SJCRH30 (cell line): Measurements from ENCODE around the gene SLC9A9. TPM values are rescaled to one million over a fixed set of nuclear protein-coding genes. Genes with fewer than 3 reads are reported as not detected.

Source experiments
- DNase-seq, 2 experiments: peaks; one replicate each; pipeline ENCODE4 v3.0.0-alpha.2; 2015 to 2020
- H3K27ac ChIP-seq: fragments of 250-450 bp; sonication (Bioruptor Pico); 2 replicates; pipeline ENCODE4 v1.5.1; 2020; ENCODE audit warnings: mild to moderate bottlenecking, moderate library complexity
- H3K27me3 ChIP-seq: fragments of 250-450 bp; sonication (Bioruptor Pico); 2 replicates; pipeline ENCODE4 v1.5.1; 2020; ENCODE audit warnings: mild to moderate bottlenecking, moderate library complexity
- H3K36me3 ChIP-seq: fragments of 250-450 bp; sonication (Bioruptor Pico); 2 replicates; pipeline ENCODE4 v1.5.1; 2020; ENCODE audit warnings: mild to moderate bottlenecking, moderate library complexity
- H3K4me1 ChIP-seq: fragments of 250-450 bp; sonication (Bioruptor Pico); 2 replicates; pipeline ENCODE4 v1.5.1; 2020; ENCODE audit warnings: mild to moderate bottlenecking, moderate library complexity
- H3K4me3 ChIP-seq: fragments of 250-450 bp; sonication (Bioruptor Pico); 2 replicates; pipeline ENCODE4 v1.5.1; 2020; ENCODE audit warnings: mild to moderate bottlenecking, moderate library complexity
- H3K9me3 ChIP-seq: fragments of 250-450 bp; sonication (Bioruptor Pico); replicated peaks from 2 replicates; pipeline ENCODE4 v1.5.1; 2020; ENCODE audit warnings: mild to moderate bottlenecking, moderate library complexity
- total RNA-seq: library from RNA; depleted of rRNA; stranded (reverse); fragments of >200 nt; shearing (Covaris generic); gene quantifications from 2 replicates; pipeline ENCODE4 v1.2.3, GENCODE V29; 2014

Gene SLC9A9
- total RNA-seq, 1 experiment from 2014 or later: 1.4 TPM

DNA sequence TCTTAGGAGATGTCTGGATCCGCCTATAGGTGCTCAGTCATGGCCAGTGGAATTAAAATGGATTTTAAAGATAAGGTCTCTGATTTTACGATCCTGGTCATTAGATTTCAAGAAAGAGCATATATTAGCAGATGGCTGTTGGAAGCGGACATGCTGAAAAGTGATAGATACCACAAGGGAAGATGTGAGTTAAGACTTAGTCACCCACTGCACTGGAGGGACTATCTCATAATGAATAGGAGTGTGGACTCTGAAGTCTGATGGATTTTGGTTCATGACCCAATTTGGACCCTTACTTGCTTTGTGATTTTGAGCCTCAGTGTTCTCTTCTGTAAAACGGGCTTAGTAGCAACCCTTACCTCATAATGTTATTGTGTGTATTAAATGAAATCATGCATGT lies 514.0 kb downstream of the SLC9A9 start:
- H3K27ac ChIP-seq: no peak overlapping the region
- no peaks in the 10 kb centered on the region for H3K9me3 ChIP-seq
- H3K36me3 ChIP-seq: no peaks in the 10 kb centered on the region
- no peak overlapping the region for H3K4me3 ChIP-seq
- no peak for DNase-seq
- H3K4me1 ChIP-seq: no peaks in the 10 kb centered on the region
- no peaks in the 10 kb centered on the region for H3K27me3 ChIP-seq

DNA sequence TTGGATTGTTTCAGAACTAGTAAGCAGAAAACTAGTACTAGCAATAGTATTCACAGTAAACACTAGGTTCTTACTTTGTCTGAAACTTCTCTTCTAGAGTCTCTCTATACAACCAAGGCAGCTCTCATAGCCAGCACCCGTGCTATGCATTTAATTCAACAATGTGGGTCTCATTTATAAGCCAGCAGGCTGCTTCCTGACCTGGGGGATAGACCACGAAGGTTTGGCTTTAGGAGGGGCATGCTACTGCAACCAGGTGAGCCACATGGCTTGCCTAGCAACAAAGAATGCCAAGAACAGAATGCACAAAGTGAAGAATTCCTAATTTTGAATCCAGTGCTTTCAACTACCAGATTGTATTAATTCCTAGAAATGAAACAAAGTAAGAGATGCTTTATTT lies 514.9 kb downstream of the SLC9A9 start:
- no peaks in the 10 kb centered on the region for H3K4me1 ChIP-seq
- no peak for DNase-seq
- no peaks in the 10 kb centered on the region; the same call in 1 of the 2 replicates for H3K9me3 ChIP-seq
- H3K27ac ChIP-seq: no peak overlapping the region
- no peaks in the 10 kb centered on the region for H3K36me3 ChIP-seq
- H3K27me3 ChIP-seq: no peaks in the 10 kb centered on the region
- H3K4me3 ChIP-seq: no peak overlapping the region

DNA sequence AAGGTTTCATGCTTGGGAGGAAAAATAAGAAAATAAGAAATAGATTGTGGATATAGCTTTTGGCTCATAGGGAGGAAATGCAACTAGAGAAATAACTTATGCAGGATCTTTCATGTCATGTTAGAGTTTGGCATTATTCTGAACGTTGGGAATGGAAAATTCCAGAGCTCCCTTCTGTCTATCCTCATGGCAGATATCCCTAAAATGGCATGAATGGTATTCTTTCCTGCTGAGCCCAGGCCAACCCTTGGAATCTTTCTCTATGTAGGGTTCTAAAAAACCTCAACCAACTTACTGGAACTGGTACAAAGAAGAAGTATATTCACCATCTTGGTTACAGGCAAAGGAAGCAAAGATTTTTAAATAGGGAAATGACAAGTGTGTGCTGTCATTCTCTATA lies 516.2 kb downstream of the SLC9A9 start:
- no peak for DNase-seq
- no peak overlapping the region for H3K4me3 ChIP-seq
- no peaks in the 10 kb centered on the region for H3K4me1 ChIP-seq
- H3K27ac ChIP-seq: no peak overlapping the region
- no peaks in the 10 kb centered on the region; the same call in 1 of the 2 replicates for H3K9me3 ChIP-seq
- H3K36me3 ChIP-seq: no peaks in the 10 kb centered on the region
- no peaks in the 10 kb centered on the region for H3K27me3 ChIP-seq

DNA sequence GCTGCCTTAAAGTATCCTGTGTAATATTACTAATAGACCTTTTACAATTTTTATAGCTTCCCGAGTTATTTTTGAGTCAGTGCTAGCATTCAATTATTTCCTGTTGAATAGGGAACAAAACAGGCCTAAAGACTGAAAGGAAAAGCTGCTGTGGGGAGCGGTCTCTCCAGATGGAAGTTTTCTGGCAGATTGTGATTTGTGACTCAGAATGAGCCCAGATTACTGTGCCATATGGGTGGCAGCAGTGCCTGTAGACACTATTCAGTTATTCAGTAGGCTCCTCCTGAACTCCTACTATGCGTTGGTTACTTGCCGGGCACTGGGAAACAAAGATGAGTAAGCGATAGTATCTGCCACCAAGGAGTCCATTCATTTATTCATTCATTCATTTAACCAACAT lies 516.9 kb downstream of the SLC9A9 start:
- no peaks in the 10 kb centered on the region for H3K4me1 ChIP-seq
- H3K4me3 ChIP-seq: no peak overlapping the region
- H3K27me3 ChIP-seq: no peaks in the 10 kb centered on the region
- H3K27ac ChIP-seq: no peak overlapping the region
- H3K36me3 ChIP-seq: no peaks in the 10 kb centered on the region
- no peaks in the 10 kb centered on the region; the same call in 1 of the 2 replicates for H3K9me3 ChIP-seq
- no peak for DNase-seq

DNA sequence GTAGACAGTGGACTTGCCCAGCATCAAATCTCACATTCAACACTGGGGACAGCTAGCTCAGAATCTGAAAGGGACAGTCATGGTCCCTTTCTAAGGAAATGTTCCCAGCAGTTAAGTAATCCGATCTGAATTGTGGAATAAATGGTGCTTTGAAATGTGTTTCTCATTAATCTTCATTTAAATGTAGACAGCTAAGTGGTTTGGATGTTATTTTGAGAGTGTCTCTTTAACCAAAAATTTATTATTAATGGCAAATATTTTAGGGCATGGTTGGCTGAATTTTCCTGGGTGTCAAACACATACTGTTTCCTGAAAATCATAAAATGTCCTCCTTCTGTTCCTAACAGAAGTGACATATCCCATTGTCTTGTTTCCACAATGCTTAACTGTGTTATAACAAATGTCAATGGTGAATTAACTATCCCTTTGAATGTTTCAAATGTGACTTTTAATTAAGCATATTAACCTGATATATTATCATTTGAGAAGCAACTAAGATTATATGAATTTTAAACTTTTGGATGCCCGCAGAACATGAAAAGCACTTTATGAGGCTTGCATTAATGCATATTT lies 517.9 kb downstream of the SLC9A9 start:
- Histone ChIP-seq H3K9me3 (no peaks in the 10 kb centered on the region; the same call in 1 of the 2 replicates), H3K4me1 (no peaks in the 10 kb centered on the region), H3K27ac (no peak overlapping the region), H3K27me3 (no peaks in the 10 kb centered on the region), H3K4me3 (no peak overlapping the region), H3K36me3 (no peaks in the 10 kb centered on the region)
- no peak for DNase-seq

DNA sequence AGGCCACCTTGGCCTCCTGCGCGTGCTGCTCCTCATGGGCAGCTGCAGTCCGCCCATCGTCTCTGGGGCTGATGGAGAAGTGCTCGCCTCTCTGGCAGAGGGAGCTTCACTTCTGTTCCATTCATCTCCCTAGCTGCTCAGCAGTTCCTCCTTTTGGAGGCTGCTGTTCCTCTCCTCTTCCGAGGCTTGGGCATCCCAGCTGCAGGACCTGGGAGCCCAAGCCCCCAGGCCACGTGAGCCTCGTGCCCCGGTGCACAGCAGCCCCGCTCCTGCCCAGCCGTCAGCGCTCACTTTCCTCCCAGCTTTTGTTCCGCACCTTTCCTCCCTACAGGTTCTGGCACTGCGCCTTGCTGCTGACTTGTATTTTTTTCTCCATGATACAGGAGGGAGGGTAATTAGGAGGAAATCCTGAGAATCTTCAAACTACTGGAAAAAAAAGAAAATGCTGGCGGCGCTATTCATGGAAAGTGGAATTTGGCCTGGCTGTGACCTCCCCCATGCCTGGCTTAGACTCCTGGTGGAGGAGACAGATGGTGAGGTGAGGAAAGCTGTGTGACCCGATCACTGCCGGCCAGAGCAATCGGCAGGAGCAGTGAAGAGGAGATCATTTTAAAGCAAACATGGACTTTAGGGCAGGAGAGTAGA lies 518.6 kb downstream of the SLC9A9 start:
- H3K27me3 ChIP-seq: no peaks in the 10 kb centered on the region
- no peaks in the 10 kb centered on the region; the same call in 1 of the 2 replicates for H3K9me3 ChIP-seq
- H3K4me1 ChIP-seq: no peaks in the 10 kb centered on the region
- H3K36me3 ChIP-seq: no peaks in the 10 kb centered on the region
- peak in 1 of 2 experiments; percentile 18 for DNase-seq
- H3K27ac ChIP-seq: no peak overlapping the region
- no peak overlapping the region for H3K4me3 ChIP-seq

DNA sequence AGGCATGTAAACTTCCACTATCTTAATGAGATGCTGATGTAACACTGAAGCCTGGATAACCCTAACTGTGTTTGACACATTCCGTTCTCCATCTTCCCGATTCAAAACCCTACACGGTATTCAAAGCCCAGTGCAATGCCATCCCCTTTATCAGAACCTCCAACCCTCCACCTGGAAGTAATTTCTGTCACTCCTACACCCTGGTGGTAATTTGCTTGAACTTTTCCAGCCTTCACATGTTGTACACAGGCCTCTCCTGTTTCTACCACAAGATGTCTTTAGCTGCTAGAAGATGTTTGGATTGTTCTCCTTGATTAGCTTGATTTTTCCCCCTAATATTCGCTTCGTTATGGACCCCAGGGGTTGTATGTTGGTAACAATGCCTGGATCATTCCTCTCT lies 519.8 kb downstream of the SLC9A9 start:
- DNase-seq: no peak
- no peak overlapping the region for H3K4me3 ChIP-seq
- H3K4me1 ChIP-seq: no peaks in the 10 kb centered on the region
- no peaks in the 10 kb centered on the region; the same call in 1 of the 2 replicates for H3K9me3 ChIP-seq
- H3K27ac ChIP-seq: no peak overlapping the region
- no peaks in the 10 kb centered on the region for H3K36me3 ChIP-seq
- no peaks in the 10 kb centered on the region for H3K27me3 ChIP-seq

DNA sequence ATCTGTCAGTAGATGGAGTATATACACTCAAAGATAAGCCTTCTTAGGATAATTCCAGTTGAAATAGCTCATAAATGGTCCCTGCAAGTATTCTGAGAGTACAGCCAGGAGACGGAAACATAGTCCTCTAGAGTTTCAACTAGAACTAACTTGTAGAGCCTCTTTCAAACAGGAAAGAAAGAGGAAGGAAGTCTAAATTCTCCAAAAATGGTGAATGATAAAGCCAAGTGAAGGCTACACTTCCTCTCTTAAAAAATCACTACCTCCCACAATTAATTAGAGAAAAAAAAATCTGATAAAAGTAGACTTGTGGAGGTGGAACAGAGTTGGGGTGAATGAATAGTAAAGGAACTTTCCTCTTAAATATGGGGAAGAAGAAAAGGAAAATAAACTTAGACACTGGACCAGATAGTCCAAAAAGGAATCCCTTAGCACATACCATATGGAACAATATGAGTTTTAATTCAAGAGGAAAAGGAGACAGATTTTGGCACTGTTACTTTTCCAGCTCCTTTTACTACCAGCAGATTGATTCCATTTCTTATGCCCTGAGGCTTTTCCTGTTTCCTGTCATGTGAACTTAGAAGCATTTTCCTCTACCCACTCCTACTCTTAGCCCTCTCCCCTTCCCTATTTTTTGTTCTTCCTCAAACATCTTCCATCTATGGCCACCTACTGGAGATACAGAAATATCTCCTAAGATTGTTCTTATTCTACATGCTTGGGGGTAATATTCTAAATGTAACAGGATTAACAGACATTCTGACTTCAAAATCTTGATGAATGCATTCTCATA lies 521.1 kb downstream of the SLC9A9 start:
- Histone ChIP-seq H3K36me3 (no peaks in the 10 kb centered on the region), H3K4me1 (no peaks in the 10 kb centered on the region), H3K27ac (no peak overlapping the region), H3K4me3 (no peak overlapping the region), H3K9me3 (no peaks in the 10 kb centered on the region; the same call in 1 of the 2 replicates), H3K27me3 (no peaks in the 10 kb centered on the region)
- DNase-seq: no peak

DNA sequence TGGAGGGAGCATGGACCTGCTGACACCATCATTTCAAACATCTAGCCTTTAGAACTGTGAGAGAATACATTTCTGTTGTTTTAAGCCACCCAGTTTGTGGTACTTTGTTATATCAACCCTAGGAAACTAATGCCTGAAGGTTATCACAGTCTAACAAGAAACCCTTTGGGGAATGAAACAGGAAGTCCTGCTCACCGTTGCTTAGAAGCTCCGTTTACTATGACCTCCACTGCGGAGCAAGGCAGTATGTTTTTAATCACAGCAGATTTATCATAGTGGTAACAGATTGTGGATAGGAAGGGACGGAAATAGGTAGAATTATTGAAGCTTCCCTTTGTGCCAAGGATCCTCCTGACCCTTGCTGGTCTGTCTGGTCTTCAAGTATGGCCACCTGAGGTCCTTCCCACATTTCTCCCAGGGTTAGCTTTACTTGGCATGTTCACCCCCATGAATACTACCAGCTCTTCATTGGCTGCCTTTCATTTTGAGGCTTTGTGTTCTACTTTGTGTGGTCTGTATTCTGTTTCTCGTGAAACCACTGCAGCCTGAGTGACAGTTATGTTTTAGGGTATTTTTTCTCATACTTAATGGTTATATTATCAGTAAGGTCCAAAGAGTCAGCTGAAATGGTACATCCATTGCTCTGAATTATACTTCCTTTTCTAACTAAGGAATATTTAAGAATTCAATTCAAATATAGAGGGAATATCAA lies 527.1 kb downstream of the SLC9A9 start:
- no peaks in the 10 kb centered on the region for H3K36me3 ChIP-seq
- H3K4me3 ChIP-seq: no peak overlapping the region
- no peak for DNase-seq
- no peak overlapping the region for H3K27ac ChIP-seq
- no peaks in the 10 kb centered on the region for H3K27me3 ChIP-seq
- no peaks in the 10 kb centered on the region for H3K9me3 ChIP-seq
- no peaks in the 10 kb centered on the region for H3K4me1 ChIP-seq

DNA sequence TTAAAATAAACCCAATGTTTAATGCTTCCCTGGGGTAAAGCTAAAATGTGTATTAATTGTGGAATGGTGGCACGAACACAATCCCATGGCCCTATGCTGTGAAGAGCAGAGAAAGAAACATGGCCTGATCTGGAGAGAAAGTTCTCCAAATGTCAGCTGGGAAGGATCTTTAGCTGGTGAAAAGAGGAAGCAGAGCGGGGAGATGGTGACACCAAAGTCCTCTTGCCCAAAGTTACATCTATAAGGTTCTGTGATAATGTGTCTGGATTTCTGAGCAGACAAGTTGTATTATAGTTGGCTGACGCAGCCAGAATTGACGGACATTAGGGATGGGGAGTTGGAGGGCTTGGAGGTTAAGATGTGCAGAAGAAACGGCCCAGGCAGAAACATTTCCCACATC lies 532.5 kb downstream of the SLC9A9 start:
- Histone ChIP-seq H3K27me3 (no peaks in the 10 kb centered on the region), H3K9me3 (no peaks in the 10 kb centered on the region), H3K27ac (no peak overlapping the region), H3K4me3 (no peak overlapping the region), H3K4me1 (0 out of 2 replicates have a peak, but pooled peaks cover 2% of the 10 kb centered on the region), H3K36me3 (no peaks in the 10 kb centered on the region)
- DNase-seq: no peak

DNA sequence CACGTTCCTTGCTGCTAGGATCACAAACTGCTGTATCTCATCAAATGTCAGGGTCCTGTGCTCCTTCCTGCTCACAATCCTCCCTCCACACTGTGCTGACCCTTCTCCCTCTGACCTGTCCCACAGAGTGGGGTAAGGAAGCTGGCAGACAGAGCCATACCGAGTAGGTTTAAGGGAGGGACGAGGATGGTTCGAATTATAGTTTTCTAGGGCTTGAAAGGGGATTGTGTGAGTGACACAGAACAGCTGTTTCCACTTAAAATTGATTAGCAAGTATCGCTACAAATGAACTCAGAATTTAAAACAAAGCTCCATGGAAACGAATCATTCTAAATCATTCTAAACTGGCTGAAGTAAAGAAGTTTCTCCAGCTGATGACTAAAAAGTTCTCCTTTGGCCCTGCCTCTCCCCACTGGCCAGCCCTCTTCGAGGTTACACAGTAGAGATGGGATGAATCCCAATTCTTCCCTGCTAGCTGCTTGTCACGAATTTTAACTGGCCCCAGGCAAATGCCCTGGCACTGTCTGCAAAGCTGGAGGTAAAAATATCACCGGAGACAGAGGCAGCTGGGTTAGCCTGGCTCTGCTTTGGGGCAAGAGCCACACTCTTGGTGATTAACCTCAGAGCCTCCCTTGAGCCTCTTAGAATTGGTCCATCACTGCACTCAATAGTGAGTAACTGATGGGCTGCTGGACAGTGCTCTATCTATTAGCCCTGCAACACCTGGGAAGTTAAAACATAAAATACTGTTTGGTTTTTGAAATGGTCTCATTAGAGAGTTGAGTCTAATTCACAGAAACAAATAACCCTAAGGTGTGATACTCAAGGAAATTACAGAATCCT lies 533.8 kb downstream of the SLC9A9 start:
- Histone ChIP-seq H3K27me3 (no peaks in the 10 kb centered on the region), H3K4me3 (no peak overlapping the region), H3K36me3 (no peaks in the 10 kb centered on the region), H3K9me3 (no peaks in the 10 kb centered on the region), H3K27ac (no peak overlapping the region), H3K4me1 (0 out of 2 replicates have a peak, but pooled peaks cover 2% of the 10 kb centered on the region)
- DNase-seq: no peak

DNA sequence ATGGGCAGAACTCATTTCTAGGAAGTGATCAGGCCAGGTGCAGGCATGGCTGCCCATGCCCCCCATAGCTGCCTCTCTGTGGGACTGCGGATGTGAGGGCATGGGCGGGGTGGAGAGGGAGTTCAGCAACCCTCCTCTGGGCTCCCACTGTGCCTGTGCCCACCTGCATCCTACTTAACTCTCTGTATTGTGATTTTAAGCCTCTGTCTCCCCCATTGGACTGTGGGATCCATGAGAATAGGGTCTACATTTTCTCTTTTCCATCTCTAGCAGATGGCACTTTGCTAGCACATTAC lies 534.4 kb downstream of the SLC9A9 start:
- Histone ChIP-seq H3K27me3 (no peaks in the 10 kb centered on the region), H3K36me3 (no peaks in the 10 kb centered on the region)

DNA sequence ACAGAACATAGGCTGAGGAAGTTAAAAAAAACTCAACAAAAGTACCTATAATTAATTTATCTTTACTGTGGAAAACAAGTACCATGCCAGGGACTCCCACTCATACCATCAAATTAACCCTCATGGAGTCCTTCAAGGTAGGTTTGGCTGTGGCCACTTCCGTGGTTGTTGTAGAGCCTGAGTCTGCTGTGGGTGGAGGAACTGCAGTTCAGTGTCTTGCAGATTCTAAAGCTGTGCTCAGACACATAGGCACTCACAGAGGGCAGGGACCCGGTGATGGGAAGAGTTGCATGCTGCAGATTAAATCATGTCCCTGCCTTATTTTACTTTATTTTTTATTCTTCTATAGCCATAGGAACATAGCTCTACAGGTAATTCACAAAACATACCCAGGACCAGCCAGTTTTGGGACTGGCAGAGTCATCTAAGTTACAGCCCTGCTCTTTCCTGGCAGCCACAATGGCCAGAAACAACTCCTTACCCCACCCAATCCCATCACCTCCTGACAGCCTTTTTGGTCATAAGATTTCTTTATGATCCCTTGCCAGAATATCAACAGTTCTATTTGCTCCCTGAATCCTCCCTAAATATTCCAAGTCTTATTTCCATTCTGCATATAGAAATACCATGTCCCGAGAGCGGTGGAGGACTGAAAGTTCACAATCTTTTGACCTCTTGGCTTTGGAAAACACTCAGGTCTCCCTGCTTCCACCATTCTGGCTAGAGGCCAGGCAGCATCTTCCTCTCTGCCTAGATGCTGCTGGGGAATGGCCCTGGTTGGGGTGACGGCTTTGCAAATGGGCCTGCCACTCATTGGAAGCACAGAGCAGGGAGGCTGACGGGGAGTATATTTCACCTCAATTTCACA lies 535.0 kb downstream of the SLC9A9 start:
- H3K9me3 ChIP-seq: no peaks in the 10 kb centered on the region
- no peaks in the 10 kb centered on the region for H3K36me3 ChIP-seq
- 0 out of 2 replicates have a peak, but pooled peaks cover 2% of the 10 kb centered on the region for H3K4me1 ChIP-seq
- H3K4me3 ChIP-seq: no peak overlapping the region
- H3K27ac ChIP-seq: no peak overlapping the region
- no peak for DNase-seq
- no peaks in the 10 kb centered on the region for H3K27me3 ChIP-seq

More for the DNA sequence above, 534.4 kb downstream of the SLC9A9 start:
- no peaks in the 10 kb centered on the region for H3K9me3 ChIP-seq
- no peak overlapping the region for H3K4me3 ChIP-seq
- no peak for DNase-seq
- 0 out of 2 replicates have a peak, but pooled peaks cover 2% of the 10 kb centered on the region for H3K4me1 ChIP-seq
- H3K27ac ChIP-seq: no peak overlapping the region
